Esophagus squamous epithelium (tissue), 4 donors: ENCODE results near the gene CARF.

Source experiments
- CTCF ChIP-seq, 6 experiments: fragments of 450-650 bp in 4 of 6; fragments of 200-600 bp in 2 of 6; sonication (generic) in 2 of 6; IDR thresholded peaks; one replicate each; pipeline ENCODE4 v1.5.1; 2016 to 2019; ENCODE audit warnings: antibody characterized with exemption in 6 of 6, mild to moderate bottlenecking in 4 of 6, moderate library complexity in 4 of 6
- POLR2A ChIP-seq, 4 donors: fragments of 450-650 bp; IDR thresholded peaks; one replicate each; pipeline ENCODE4 v1.6.1; 2017; ENCODE audit warnings: antibody characterized with exemption in 4 of 4, mild to moderate bottlenecking in 4 of 4, moderate library complexity in 3 of 4

GRCh38 chr2:203022751-203023150 lies 110.7 kb downstream of the CARF start:
- TF ChIP-seq CTCF (IDR thresholded peaks at IDR 0.05) (no peak), POLR2A (IDR thresholded peaks at IDR 0.05) (no peak)
